H1 (cell line): ENCODE data around the gene HYDIN. TPM values are rescaled to one million over a fixed set of nuclear protein-coding genes. Genes with fewer than 3 reads are reported as not detected.
"Not testable (repeated sequence)": the region's sequence is repeated elsewhere in the genome, so short reads cannot be mapped to it uniquely, and the experiment has no call there.

Experiments
- CTCF ChIA-PET: fragments of 300-600 bp; sonication (Branson Sonifier 250); formaldehyde crosslinking; loops from one replicate; lab custom pipeline; 2021; ENCODE audit not compliant: partially characterized antibody; lab: Charles Lee
- POLR2A ChIA-PET: fragments of 300-600 bp; sonication (Branson Sonifier 250); formaldehyde crosslinking; loops from one replicate; lab custom pipeline; 2021; ENCODE audit warnings: inconsistent platforms; ENCODE audit not compliant: partially characterized antibody; lab: Charles Lee
- DNase-seq, 2 experiments: peaks; one replicate each; pipeline versions ENCODE4 v3.0.0 to v3.0.0-alpha.2; 2010 to 2022; ENCODE audit warnings: low spot score in 2 of 2, low read depth in 1 of 2, mixed read lengths in 1 of 2
- FAIRE-seq: peaks from 2 replicates; lab custom pipeline; 2011; peaks lifted over from hg19 to GRCh38; lab: Jason Lieb, UNC
- H2AFZ ChIP-seq: 2 replicates; pipeline ENCODE4 v1.8.1; 2012; ENCODE audit warnings: low read length, inconsistent platforms
- H2AK5ac ChIP-seq: 2 replicates; pipeline ENCODE4 v1.6.1; 2013; ENCODE audit warnings: low read depth, low read length
- H2BK120ac ChIP-seq: replicated peaks from 2 replicates; pipeline ENCODE3; 2013; ENCODE audit warnings: low read depth, low read length, inconsistent platforms
- H2BK12ac ChIP-seq: 2 replicates; pipeline ENCODE4 v1.6.1; 2013; ENCODE audit warnings: low read depth, low read length
- H2BK15ac ChIP-seq: 2 replicates; pipeline ENCODE4 v1.6.1; 2013; ENCODE audit warnings: low read length
- H2BK20ac ChIP-seq: 2 replicates; pipeline ENCODE4 v1.6.1; 2013; ENCODE audit warnings: low read length
- H2BK5ac ChIP-seq: 2 replicates; pipeline ENCODE4 v1.6.1; 2013; ENCODE audit warnings: low read depth, low read length
- H3K14ac ChIP-seq: 2 replicates; pipeline ENCODE4 v1.6.1; 2013; ENCODE audit warnings: inconsistent platforms; ENCODE audit not compliant: insufficient read length
- H3K18ac ChIP-seq: 2 replicates; pipeline ENCODE4 v1.6.1; 2013; ENCODE audit warnings: low read length; ENCODE audit errors: extremely low read depth
- H3K23ac ChIP-seq: 2 replicates; pipeline ENCODE4 v1.6.1; 2013; ENCODE audit warnings: inconsistent platforms; ENCODE audit not compliant: insufficient read length
- H3K23me2 ChIP-seq: 2 replicates; pipeline ENCODE4 v1.6.1; 2013; ENCODE audit warnings: low read depth, low read length
- H3K27ac ChIP-seq: 2 replicates; pipeline ENCODE4 v1.6.1; 2011; ENCODE audit warnings: low read depth, low read length, inconsistent platforms
- H3K27me3 ChIP-seq, 4 experiments: replicated peaks in 1 of 4; 1 replicate in 1 of 4; 2 replicates in 3 of 4; pipeline versions ENCODE4 v1.6.1 to v1.8.1; 2011 to 2013; ENCODE audit warnings: low read length in 3 of 4, mild to moderate bottlenecking in 3 of 4, inconsistent platforms in 2 of 4, mixed read lengths in 2 of 4, moderate library complexity in 1 of 4; ENCODE audit not compliant: control insufficient read depth in 3 of 4, insufficient read depth in 3 of 4; ENCODE audit errors: extremely low read depth in 1 of 4
- H3K36me3 ChIP-seq, 4 experiments: 2 replicates each; pipeline versions ENCODE4 v1.6.1 to v1.8.1; 2011 to 2013; ENCODE audit warnings: mild to moderate bottlenecking in 4 of 4, low read length in 3 of 4, moderate library complexity in 2 of 4, control low read depth in 1 of 4, inconsistent platforms in 1 of 4; ENCODE audit not compliant: insufficient read depth in 4 of 4, control insufficient read depth in 2 of 4
- H3K4ac ChIP-seq: replicated peaks from 2 replicates; pipeline ENCODE3; 2013; ENCODE audit warnings: low read length, low read depth, mixed read lengths, inconsistent platforms; ENCODE audit not compliant: insufficient read length
- H3K4me1 ChIP-seq, 4 experiments: replicated peaks in 1 of 4; 1 replicate in 1 of 4; 2 replicates in 3 of 4; pipeline versions ENCODE4 v1.6.1 to v1.8.1; 2011 to 2013; ENCODE audit warnings: low read length in 3 of 4, inconsistent platforms in 2 of 4, mixed read lengths in 1 of 4; ENCODE audit not compliant: insufficient read depth in 4 of 4, control insufficient read depth in 3 of 4
- H3K4me2 ChIP-seq, 2 experiments: 2 replicates each; pipeline versions ENCODE4 v1.6.1 to v1.8.1; 2011 to 2013; ENCODE audit warnings: low read depth in 2 of 2, low read length in 2 of 2, control low read depth in 1 of 2, inconsistent platforms in 1 of 2, mild to moderate bottlenecking in 1 of 2; ENCODE audit not compliant: insufficient read depth in 1 of 2
- H3K4me3 ChIP-seq, 4 experiments: fragments of 200-600, 300-600 bp in 1 of 4; sonication (generic), shearing (Covaris generic), sonication (Bioruptor Twin) in 1 of 4; 2 replicates each; pipeline versions ENCODE4 v1.5.1 to v1.8.1; 2011 to 2016; ENCODE audit warnings: low read length in 4 of 4, low read depth in 3 of 4, control low read depth in 2 of 4, inconsistent platforms in 2 of 4, mild to moderate bottlenecking in 2 of 4, mixed read lengths in 1 of 4, moderate library complexity in 1 of 4; ENCODE audit not compliant: insufficient read depth in 2 of 4; ENCODE audit errors: extremely low read depth in 1 of 4
- H3K56ac ChIP-seq: replicated peaks from 2 replicates; pipeline ENCODE3; 2013; ENCODE audit warnings: low read depth, mild to moderate bottlenecking, mixed read lengths, low read length, inconsistent platforms; ENCODE audit not compliant: insufficient read length
- H3K79me1 ChIP-seq: 2 replicates; pipeline ENCODE4 v1.6.1; 2013; ENCODE audit warnings: low read depth, low read length, control low read depth
- H3K79me2 ChIP-seq, 2 experiments: 2 replicates each; pipeline versions ENCODE4 v1.6.1 to v1.8.1; 2012 to 2013; ENCODE audit warnings: low read length in 2 of 2, mild to moderate bottlenecking in 2 of 2, inconsistent platforms in 1 of 2; ENCODE audit not compliant: insufficient read depth in 2 of 2, control insufficient read depth in 1 of 2
- H3K9ac ChIP-seq, 4 experiments: replicated peaks in 1 of 4; 1 replicate in 1 of 4; 2 replicates in 3 of 4; pipeline versions ENCODE4 v1.6.1 to v1.8.1; 2011 to 2013; ENCODE audit warnings: low read depth in 3 of 4, low read length in 3 of 4, control low read depth in 2 of 4, mild to moderate bottlenecking in 2 of 4, moderate library complexity in 2 of 4, inconsistent platforms in 1 of 4; ENCODE audit errors: extremely low read depth in 1 of 4
- H3K9me3 ChIP-seq, 2 experiments: 2 replicates each; pipeline versions ENCODE4 v1.6.1 to v1.8.1; 2012 to 2013; ENCODE audit warnings: mild to moderate bottlenecking in 2 of 2, moderate library complexity in 2 of 2, control low read depth in 1 of 2, inconsistent platforms in 1 of 2, low read depth in 1 of 2, low read length in 1 of 2, mixed read lengths in 1 of 2; ENCODE audit not compliant: insufficient read depth in 2 of 2
- H4K20me1 ChIP-seq, 2 experiments: replicated peaks in 1 of 2; 2 replicates each; pipeline versions ENCODE3 to v1.8.1; 2011 to 2013; ENCODE audit warnings: inconsistent platforms in 2 of 2, low read length in 2 of 2, mild to moderate bottlenecking in 1 of 2; ENCODE audit not compliant: insufficient read depth in 2 of 2, control insufficient read depth in 1 of 2
- H4K5ac ChIP-seq: 2 replicates; pipeline ENCODE4 v1.6.1; 2013; ENCODE audit warnings: low read length, low read depth, mixed read lengths, inconsistent platforms; ENCODE audit not compliant: insufficient read length
- H4K8ac ChIP-seq: 2 replicates; pipeline ENCODE4 v1.8.0; 2013; ENCODE audit warnings: mild to moderate bottlenecking, moderate library complexity, low read length, inconsistent platforms; ENCODE audit not compliant: insufficient read depth; ENCODE audit errors: extremely low read depth
- H4K91ac ChIP-seq: replicated peaks from 2 replicates; pipeline ENCODE3; 2013; ENCODE audit warnings: low read length, mixed read lengths, inconsistent platforms; ENCODE audit not compliant: insufficient read length
- WGBS, 2 experiments: shearing (Covaris generic) in 1 of 2; methylation state at CpG; one replicate each; pipeline versions ENCODE4 v1.1.6 to v1.1.7; 2013 to 2015; ENCODE audit warnings: low lambda C conversion rate in 2 of 2, mixed read lengths in 2 of 2, inconsistent platforms in 1 of 2, low coverage in 1 of 2, missing lambda C conversion rate in 1 of 2; ENCODE audit not compliant: insufficient replicate concordance in 2 of 2, insufficient coverage in 1 of 2, insufficient read length in 1 of 2; ENCODE audit errors: extremely low coverage in 1 of 2, missing lambda C conversion rate in 1 of 2; 5-methylcytosine and 5-hydroxymethylcytosine counted together
- polyA plus RNA-seq, 7 experiments: library from polyadenylated mRNA; depleted of rRNA in 3 of 7; stranded (reverse) in 5 of 7; unstranded in 2 of 7; fragments of >200 nt in 5 of 7; fragments of 200-250 nt in 2 of 7; gene quantifications; 1 replicate in 5 of 7; 2 replicates in 1 of 7; 4 replicates in 1 of 7; pipeline versions ENCODE4 v1.2.1 to v1.2.3, GENCODE V29; 2011 to 2013; ENCODE audit warnings: missing spikeins in 2 of 7, mixed read lengths in 2 of 7
- total RNA-seq: library from RNA; stranded (reverse); fragmentation: NEBNext Ultra II Directional; extraction: Animal tissue kit (Norgen Biotek cat#: 25700); gene quantifications from 2 replicates; pipeline ENCODE4 v1.2.1, GENCODE V29; 2021

Gene HYDIN
- total and polyA plus RNA-seq, 2 of the 8 experiments (the other 6 are each of a cell fraction or from before 2014, with no cell fraction given) = 1.1 to 1.8 TPM

GRCh38 chr16:71070651-71071050 lies 159.9 kb downstream of the HYDIN start:
- H2BK20ac ChIP-seq, H3K36me3 ChIP-seq, H2BK12ac ChIP-seq, H4K5ac ChIP-seq, H2BK15ac ChIP-seq, H3K79me2 ChIP-seq, H3K14ac ChIP-seq, H3K23me2 ChIP-seq, CTCF ChIA-PET, H3K18ac ChIP-seq, H3K4ac ChIP-seq, H3K9ac ChIP-seq, H3K27me3 ChIP-seq, H4K20me1 ChIP-seq, H3K56ac ChIP-seq, H3K79me1 ChIP-seq, H3K27ac ChIP-seq, H2BK120ac ChIP-seq, DNase-seq, H2AK5ac ChIP-seq, H3K4me1 ChIP-seq, POLR2A ChIA-PET, H3K4me2 ChIP-seq, H3K23ac ChIP-seq, H3K9me3 ChIP-seq, H4K8ac ChIP-seq, H4K91ac ChIP-seq, H2AFZ ChIP-seq, FAIRE-seq, H2BK5ac ChIP-seq, H3K4me3 ChIP-seq: not testable (repeated sequence)
- WGBS, 2 experiments = no CpG with 5 or more reads among the region's 1 CpG

- H3K18ac ChIP-seq, DNase-seq, H2BK20ac ChIP-seq, H3K9me3 ChIP-seq, H3K14ac ChIP-seq, H3K4ac ChIP-seq, H3K56ac ChIP-seq, H2BK15ac ChIP-seq, POLR2A ChIA-PET, H3K4me1 ChIP-seq, H3K79me1 ChIP-seq, H2AK5ac ChIP-seq, H4K5ac ChIP-seq, H4K91ac ChIP-seq, H3K23ac ChIP-seq, H3K79me2 ChIP-seq, H2BK120ac ChIP-seq, H2BK12ac ChIP-seq, H3K27me3 ChIP-seq, H3K4me2 ChIP-seq, H3K36me3 ChIP-seq, H3K9ac ChIP-seq, H2AFZ ChIP-seq, H4K8ac ChIP-seq, H4K20me1 ChIP-seq, H3K4me3 ChIP-seq, H3K27ac ChIP-seq, FAIRE-seq, H2BK5ac ChIP-seq, H3K23me2 ChIP-seq: not testable (repeated sequence)
- CTCF ChIA-PET = interaction anchor here (0.7 kb wide), 1 partner anchor 1762 kb away, joined by 3 read pairs; no protein-coding TSS in a partner anchor
- 84% methylated on average over 4 of the region's 4 CpGs; no CpG with 5 or more reads in 1 of the 2 experiments for whole genome bisulfite sequencing, 2 experiments
Observed at GRCh38 chr16:71069842-71070241, 160.7 kb downstream of the HYDIN start.
